HepG2 (cell line): ENCODE results near the gene HDAC5. TPM values are rescaled to one million over a fixed set of nuclear protein-coding genes. Genes with fewer than 3 reads are reported as not detected.

Experiments used
- AGO1 ChIP-seq: fragments of 200-400 bp; formaldehyde crosslinking; IDR thresholded peaks from 2 replicates; pipeline ENCODE4 v1.6.1; 2017; ENCODE audit warnings: mild to moderate bottlenecking, low read depth, low read length, moderate library complexity; ENCODE audit not compliant: poor library complexity, severe bottlenecking
- AHDC1 ChIP-seq: sonication (generic); formaldehyde crosslinking; IDR thresholded peaks from 2 replicates; pipeline ENCODE4 v1.5.1; 2020; ENCODE audit warnings: mild to moderate bottlenecking, missing genetic modification reagents, borderline replicate concordance
- ARNT2 ChIP-seq: sonication (generic); formaldehyde crosslinking; IDR thresholded peaks from 2 replicates; pipeline ENCODE4 v1.8.0; 2022; ENCODE audit warnings: mild to moderate bottlenecking, low read depth, missing genetic modification reagents, moderate library complexity
- CREB1 ChIP-seq, 2 experiments: fragments of 450-650 bp in 1 of 2; IDR thresholded peaks; 2 replicates each; pipeline ENCODE4 v1.6.1; 2016 to 2017; ENCODE audit warnings: control low read depth in 1 of 2, mild to moderate bottlenecking in 1 of 2, missing compliant biosample characterization in 1 of 2, missing genetic modification characterization in 1 of 2
- EEA1 ChIP-seq: sonication (generic); formaldehyde crosslinking; IDR thresholded peaks from 2 replicates; pipeline ENCODE4 v1.5.1; 2020; ENCODE audit warnings: mild to moderate bottlenecking, missing genetic modification reagents, borderline replicate concordance
- KDM3A ChIP-seq: IDR thresholded peaks from 2 replicates; pipeline ENCODE4 v1.6.1; 2018; ENCODE audit warnings: low read depth, missing compliant biosample characterization
- KLF16 ChIP-seq, 2 experiments: sonication (generic) in 1 of 2; formaldehyde crosslinking in 1 of 2; IDR thresholded peaks; 2 replicates each; pipeline versions ENCODE4 v1.6.1 to v1.8.0; 2016 to 2023; ENCODE audit warnings: missing genetic modification reagents in 2 of 2, missing compliant biosample characterization in 1 of 2
- MAFK ChIP-seq, 2 experiments: IDR thresholded peaks in 1 of 2; conservative IDR thresholded peaks in 1 of 2; 2 replicates each; pipeline ENCODE4 v1.6.1; 2011; ENCODE audit warnings: improper control_type of control experiment in 2 of 2, low read length in 2 of 2
- NFKBIZ ChIP-seq: IDR thresholded peaks from 2 replicates; pipeline ENCODE4 v1.6.1; 2018; ENCODE audit warnings: missing genetic modification reagents, missing compliant biosample characterization
- NFRKB ChIP-seq: fragments of 450-650 bp; IDR thresholded peaks from 2 replicates; pipeline ENCODE4 v1.6.1; 2017
- SNAI1 ChIP-seq: sonication (generic); formaldehyde crosslinking; IDR thresholded peaks from 2 replicates; pipeline ENCODE4 v1.5.0; 2020; ENCODE audit warnings: mild to moderate bottlenecking, missing genetic modification reagents, borderline replicate concordance
- TCF7 ChIP-seq: sonication (generic); IDR thresholded peaks from 2 replicates; pipeline ENCODE4 v1.6.1; 2016; ENCODE audit warnings: antibody characterized with exemption, low read depth
- TMF1 ChIP-seq: sonication (generic); formaldehyde crosslinking; IDR thresholded peaks from 2 replicates; pipeline ENCODE4 v1.8.1; 2022; ENCODE audit warnings: low read depth, missing genetic modification reagents
- TOPORS ChIP-seq: sonication (generic); formaldehyde crosslinking; IDR thresholded peaks from 2 replicates; pipeline ENCODE4 v1.8.0; 2023; ENCODE audit warnings: mild to moderate bottlenecking, missing genetic modification reagents
- ZFP36L1 ChIP-seq: sonication (generic); formaldehyde crosslinking; IDR thresholded peaks from 2 replicates; pipeline ENCODE4 v1.8.0; 2022; ENCODE audit warnings: mild to moderate bottlenecking, missing genetic modification reagents, moderate library complexity
- ZNF20 ChIP-seq: sonication (generic); formaldehyde crosslinking; IDR thresholded peaks from 2 replicates; pipeline ENCODE4 v1.4.0; 2020; ENCODE audit warnings: mild to moderate bottlenecking, moderate library complexity, missing genetic modification reagents
- ZNF329 ChIP-seq: sonication (generic); formaldehyde crosslinking; IDR thresholded peaks from 2 replicates; pipeline ENCODE4 v1.9.0; 2021; ENCODE audit warnings: low read depth, mild to moderate bottlenecking, missing genetic modification reagents
- ZNF430 ChIP-seq: sonication (generic); formaldehyde crosslinking; IDR thresholded peaks from 2 replicates; pipeline ENCODE4 v1.9.0; 2021; ENCODE audit warnings: mild to moderate bottlenecking, missing genetic modification reagents
- ZNF598 ChIP-seq: sonication (generic); formaldehyde crosslinking; IDR thresholded peaks from 2 replicates; pipeline ENCODE4 v1.5.1; 2020; ENCODE audit warnings: mild to moderate bottlenecking, missing genetic modification reagents, borderline replicate concordance
- ZNF879 ChIP-seq: sonication (generic); formaldehyde crosslinking; IDR thresholded peaks from 2 replicates; pipeline ENCODE4 v1.8.1; 2023; ENCODE audit warnings: missing genetic modification reagents
- ZSCAN22 ChIP-seq: sonication (generic); formaldehyde crosslinking; IDR thresholded peaks from 2 replicates; pipeline ENCODE4 v1.4.0; 2020; ENCODE audit warnings: mild to moderate bottlenecking, missing genetic modification reagents
- ZSCAN29 ChIP-seq: sonication (generic); formaldehyde crosslinking; conservative IDR thresholded peaks from 2 replicates; pipeline ENCODE4 v1.4.0; 2020; ENCODE audit warnings: mild to moderate bottlenecking, missing genetic modification reagents
- polyA plus RNA-seq, 8 experiments: library from polyadenylated mRNA; depleted of rRNA in 3 of 8; stranded (reverse) in 7 of 8; unstranded in 1 of 8; fragments of >200 nt; fragmentation: Illumina TruSeq in 4 of 8; extraction: Trizol in 4 of 8; gene quantifications; 2 replicates each; pipeline versions ENCODE4 v1.2.1 to v1.2.3, GENCODE V29; 2011 to 2016; ENCODE audit warnings: low read depth in 4 of 8, missing spikeins in 1 of 8, mixed read lengths in 1 of 8; ENCODE audit not compliant: insufficient read depth in 1 of 8
- total RNA-seq, 5 experiments: library from RNA; depleted of rRNA; stranded (reverse); fragments of >200 nt; fragmentation: Illumina TruSeq; extraction: Trizol; gene quantifications; 2 replicates each; pipeline ENCODE4 v1.2.3, GENCODE V29; 2016; ENCODE audit warnings: low read depth in 1 of 5
- TF ChIP-seq, protein P1 (sequence below): sonication (generic); formaldehyde crosslinking; IDR thresholded peaks from 2 replicates; pipeline ENCODE4 v1.5.1; 2020; ENCODE audit warnings: missing genetic modification reagents, mild to moderate bottlenecking, borderline replicate concordance

Gene HDAC5
- total and polyA plus RNA-seq, 2 of the 13 experiments (the other 11 are each of a cell fraction or from before 2014, with no cell fraction given): 46.4 to 85.4 TPM

DNA sequence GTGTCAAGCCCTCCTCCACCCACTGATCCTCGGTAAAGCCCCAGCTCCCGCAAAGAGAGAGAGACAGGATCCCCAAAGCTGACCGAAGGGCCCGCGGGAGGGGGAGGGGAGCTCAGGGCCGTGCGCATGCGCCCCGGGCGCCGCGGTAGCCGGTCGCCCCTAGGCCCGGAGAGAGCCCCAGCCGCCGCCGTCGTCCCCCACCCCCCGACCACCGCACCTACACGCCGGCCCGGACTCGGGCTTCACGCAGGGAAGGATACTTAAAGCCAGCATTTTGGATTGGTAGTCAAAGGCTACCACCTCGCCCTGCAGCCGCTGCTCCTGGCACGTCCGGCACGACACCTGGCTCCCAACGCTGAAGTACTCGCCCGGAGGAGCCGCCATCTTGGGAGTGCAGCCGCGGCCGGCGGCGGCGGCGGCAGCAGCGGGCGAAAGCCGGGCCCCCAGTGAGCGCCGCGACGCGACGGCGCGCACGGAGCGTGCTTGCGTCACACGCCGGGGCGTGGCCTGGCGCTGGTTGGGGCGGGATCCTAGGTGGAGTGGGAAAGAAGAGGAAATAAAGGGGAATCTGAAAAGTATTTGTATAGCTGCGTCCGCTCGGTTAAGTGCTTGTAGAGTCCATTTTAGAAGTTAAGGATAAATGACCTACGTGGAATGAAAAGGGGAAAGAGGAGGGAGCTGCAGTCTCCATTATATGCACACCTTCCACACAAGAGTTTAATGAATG lies 57.1 kb downstream of the HDAC5 start, which contains the start of gene LSM12 (continued):
- TF ChIP-seq ZNF430: no peak
- TF ChIP-seq ZSCAN29: peak; percentile 65; the same call in 1 of the 2 replicates
- TF ChIP-seq, protein P1, sequence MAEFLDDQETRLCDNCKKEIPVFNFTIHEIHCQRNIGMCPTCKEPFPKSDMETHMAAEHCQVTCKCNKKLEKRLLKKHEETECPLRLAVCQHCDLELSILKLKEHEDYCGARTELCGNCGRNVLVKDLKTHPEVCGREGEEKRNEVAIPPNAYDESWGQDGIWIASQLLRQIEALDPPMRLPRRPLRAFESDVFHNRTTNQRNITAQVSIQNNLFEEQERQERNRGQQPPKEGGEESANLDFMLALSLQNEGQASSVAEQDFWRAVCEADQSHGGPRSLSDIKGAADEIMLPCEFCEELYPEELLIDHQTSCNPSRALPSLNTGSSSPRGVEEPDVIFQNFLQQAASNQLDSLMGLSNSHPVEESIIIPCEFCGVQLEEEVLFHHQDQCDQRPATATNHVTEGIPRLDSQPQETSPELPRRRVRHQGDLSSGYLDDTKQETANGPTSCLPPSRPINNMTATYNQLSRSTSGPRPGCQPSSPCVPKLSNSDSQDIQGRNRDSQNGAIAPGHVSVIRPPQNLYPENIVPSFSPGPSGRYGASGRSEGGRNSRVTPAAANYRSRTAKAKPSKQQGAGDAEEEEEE (CRISPR knock-in tag): no peak
- no peak for TF ChIP-seq TCF7
- TF ChIP-seq NFRKB: peak; percentile 63; the same call in 1 of the 2 replicates
- no peak for TF ChIP-seq KDM3A (CRISPR knock-in tag)
- no peak; the same call in 1 of the 2 replicates for TF ChIP-seq ZSCAN22 (CRISPR knock-in tag)
- 0 out of 2 replicates have a peak, but pooled peaks have one; percentile 24 for TF ChIP-seq EEA1 (CRISPR knock-in tag)
- no peak for TF ChIP-seq MAFK (conservative IDR thresholded peaks at IDR 0.05 in 1 of 2, IDR thresholded peaks at IDR 0.05 in 1 of 2; ENCODE audit: low read length in 2 of 2)
- TF ChIP-seq ZNF879 (CRISPR knock-in tag): no peak
- TF ChIP-seq TOPORS (CRISPR knock-in tag): peak; percentile 62; the same call in 1 of the 2 replicates
- TF ChIP-seq ZNF20 (CRISPR knock-in tag): no peak
- no peak for TF ChIP-seq AHDC1 (CRISPR knock-in tag)
- no peak for TF ChIP-seq TMF1 (CRISPR knock-in tag)
- peak; percentile 78 for TF ChIP-seq AGO1
- TF ChIP-seq ZNF598 (CRISPR knock-in tag): no peak
- peak; percentile 79 for TF ChIP-seq ARNT2
- TF ChIP-seq SNAI1 (CRISPR knock-in tag): no peak
- TF ChIP-seq CREB1 (IDR thresholded peaks at IDR 0.05): peak; percentile 86
- no peak; the same call in 1 of the 2 replicates for TF ChIP-seq CREB1 (CRISPR knock-in tag; IDR thresholded peaks at IDR 0.05)
- no peak for TF ChIP-seq ZNF329 (CRISPR knock-in tag)
- no peak for TF ChIP-seq NFKBIZ (CRISPR knock-in tag)
- TF ChIP-seq ZFP36L1 (CRISPR knock-in tag): no peak; the same call in 1 of the 2 replicates
- TF ChIP-seq KLF16 (CRISPR knock-in tag; IDR thresholded peaks at IDR 0.05): no peak; a peak in 1 of 4 replicates
